SJCRH30 (cell line): ENCODE measurements around the gene TCHP. TPM values are rescaled to one million over a fixed set of nuclear protein-coding genes. Genes with fewer than 3 reads are reported as not detected.

ENCODE experiments used
- DNase-seq, 2 experiments: peaks; one replicate each; pipeline ENCODE4 v3.0.0-alpha.2; 2015 to 2020
- H3K27ac ChIP-seq: fragments of 250-450 bp; sonication (Bioruptor Pico); 2 replicates; pipeline ENCODE4 v1.5.1; 2020; ENCODE audit warnings: mild to moderate bottlenecking, moderate library complexity
- H3K27me3 ChIP-seq: fragments of 250-450 bp; sonication (Bioruptor Pico); 2 replicates; pipeline ENCODE4 v1.5.1; 2020; ENCODE audit warnings: mild to moderate bottlenecking, moderate library complexity
- H3K36me3 ChIP-seq: fragments of 250-450 bp; sonication (Bioruptor Pico); 2 replicates; pipeline ENCODE4 v1.5.1; 2020; ENCODE audit warnings: mild to moderate bottlenecking, moderate library complexity
- H3K4me1 ChIP-seq: fragments of 250-450 bp; sonication (Bioruptor Pico); 2 replicates; pipeline ENCODE4 v1.5.1; 2020; ENCODE audit warnings: mild to moderate bottlenecking, moderate library complexity
- H3K4me3 ChIP-seq: fragments of 250-450 bp; sonication (Bioruptor Pico); 2 replicates; pipeline ENCODE4 v1.5.1; 2020; ENCODE audit warnings: mild to moderate bottlenecking, moderate library complexity
- H3K9me3 ChIP-seq: fragments of 250-450 bp; sonication (Bioruptor Pico); replicated peaks from 2 replicates; pipeline ENCODE4 v1.5.1; 2020; ENCODE audit warnings: mild to moderate bottlenecking, moderate library complexity
- total RNA-seq: library from RNA; depleted of rRNA; stranded (reverse); fragments of >200 nt; shearing (Covaris generic); gene quantifications from 2 replicates; pipeline ENCODE4 v1.2.3, GENCODE V29; 2014; rRNA removed

Gene TCHP
- total RNA-seq, 1 experiment from 2014 or later: 21.1 TPM

- Histone ChIP-seq H3K4me3 (no peak overlapping the region), H3K36me3 (peaks cover 60% of the 10 kb centered on the region), H3K27me3 (no peaks in the 10 kb centered on the region), H3K27ac (no peak overlapping the region), H3K4me1 (no peaks in the 10 kb centered on the region), H3K9me3 (no peaks in the 10 kb centered on the region)
- no peak for DNase-seq
Measured at GRCh38 chr12:109963743-109964429, 63.8 kb downstream of the TCHP start.

DNA sequence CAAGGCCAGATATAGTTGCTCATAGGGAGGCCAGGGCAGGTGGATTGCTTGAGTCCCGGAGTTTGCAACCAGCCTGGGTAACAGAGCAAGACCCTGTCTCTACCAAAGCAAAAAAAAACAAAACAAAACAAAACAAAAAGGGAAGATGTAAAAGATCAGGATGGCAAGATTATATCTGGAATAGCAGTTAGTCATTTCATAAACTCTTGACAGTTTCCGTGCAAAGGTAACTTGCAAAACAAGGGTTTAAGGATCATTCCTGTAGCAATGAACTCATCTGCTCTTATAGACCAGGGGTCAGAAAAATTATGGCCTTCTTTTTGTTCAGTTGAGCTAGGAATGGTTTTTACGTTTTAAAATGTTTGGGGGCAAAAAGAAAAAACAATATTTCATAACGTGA, 66.5 kb downstream of the TCHP start:
- no peaks in the 10 kb centered on the region for H3K27me3 ChIP-seq

DNA sequence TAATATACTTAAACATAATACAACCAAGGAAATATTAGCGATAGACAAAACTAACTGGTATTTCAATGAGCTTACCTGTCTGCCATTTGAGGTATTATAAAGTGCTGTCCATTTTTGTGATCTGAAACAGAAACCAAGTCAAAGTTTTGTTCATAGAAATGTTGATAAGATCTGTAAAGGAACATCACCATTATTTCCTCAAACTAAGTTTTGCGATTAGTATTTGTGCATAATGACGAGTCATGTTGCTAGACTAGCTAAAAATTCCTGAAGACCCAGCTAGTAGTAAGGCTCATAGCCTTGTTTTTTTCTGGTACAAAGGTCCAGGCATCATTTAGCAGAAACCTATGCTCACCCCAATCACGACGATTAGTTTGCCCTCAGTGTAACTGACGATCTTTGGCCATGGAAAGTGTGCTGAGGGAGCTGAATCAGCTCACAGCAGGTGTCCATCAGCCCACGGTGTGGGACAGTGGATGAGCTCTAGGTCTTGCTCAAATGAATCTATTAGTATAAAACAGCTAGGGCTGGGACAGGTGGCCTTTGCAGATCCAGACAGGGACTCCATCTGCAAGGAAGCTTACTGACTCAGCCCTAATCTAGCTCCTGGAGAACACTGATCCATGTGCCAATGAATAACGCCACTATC, 67.4 kb downstream of the TCHP start:
- Histone ChIP-seq H3K27me3 (no peaks in the 10 kb centered on the region), H3K9me3 (no peaks in the 10 kb centered on the region), H3K4me1 (no peaks in the 10 kb centered on the region), H3K27ac (no peak overlapping the region), H3K4me3 (no peak overlapping the region), H3K36me3 (peaks cover 60% of the 10 kb centered on the region)
- DNase-seq: no peak

More for the DNA sequence above, 66.5 kb downstream of the TCHP start:
- Histone ChIP-seq H3K27ac (no peak overlapping the region), H3K4me1 (no peaks in the 10 kb centered on the region), H3K36me3 (peaks cover 62% of the 10 kb centered on the region), H3K4me3 (no peak overlapping the region), H3K9me3 (no peaks in the 10 kb centered on the region)
- DNase-seq: no peak

Other genes with a start within 250 kb of the TCHP start
- gene FAM222A, start 186.4 kb upstream of the TCHP start, total RNA-seq: 17.5 and 18.9 TPM in 2 replicates
- 2.4 and 2.9 TPM in 2 replicates for gene TRPV4, start 66.9 kb upstream of the TCHP start, total RNA-seq
- gene GLTP, start 19.7 kb upstream of the TCHP start, total RNA-seq: 37.4 and 39.9 TPM in 2 replicates
- 31.4 and 38.0 TPM in 2 replicates for gene GIT2, start 96.1 kb downstream of the TCHP start, total RNA-seq
- gene ANKRD13A, start 99.2 kb downstream of the TCHP start, total RNA-seq: 32.7 and 37.4 TPM in 2 replicates
- 12.3 and 13.1 TPM in 2 replicates for gene C12orf76, start 148.2 kb downstream of the TCHP start, total RNA-seq
- gene IFT81, start 224.1 kb downstream of the TCHP start, total RNA-seq: 15.5 and 16.9 TPM in 2 replicates